ENCODE data around the gene EBF4. TPM values are rescaled to one million over a fixed set of nuclear protein-coding genes. Genes with fewer than 3 reads are reported as not detected.

EBF4 gene
- total and polyA plus RNA-seq, 2 donors (not counting 1 experiment from before 2014, with no cell fraction given): 0.81 to 5.0 TPM

- peaks cover 4 to 41% of the 10 kb centered on the region in 2 experiments for H3K36me3 ChIP-seq (replicated peaks in 1 of 2; ENCODE audit: control extremely low read depth in 1 of 2, control insufficient read depth in 1 of 2, extremely low read depth in 1 of 2, insufficient read depth in 2 of 2, low read length in 1 of 2)
- peak overlapping the region; percentile 94 for H3K4me2 ChIP-seq (replicated peaks; ENCODE audit: low read depth, low read length, poor library complexity, severe bottlenecking)
- peaks cover 42% of the 10 kb centered on the region for H4K20me1 ChIP-seq (ENCODE audit: control insufficient read depth, insufficient read depth, low read length, poor library complexity, severe bottlenecking)
- CTCF ChIA-PET: interaction anchor here (1.1 to 3.9 kb wide), 5 partner anchors 11 to 201 kb away, joined by 3 to 22 read pairs (median 7); partner anchors contain the start of gene IDH3B
- intact Hi-C loops (cut with micrococcal nuclease): loop anchor here (1.0 to 2.0 kb wide), 7 partner anchors 11 to 392 kb away; partner anchors contain the start of genes IDH3B, PCED1A, SNRPB and VPS16
- POLR2A ChIA-PET: interaction anchor here (0.9 to 4.8 kb wide), 7 partner anchors 11 to 550 kb away, joined by 3 to 57 read pairs (median 4); partner anchors contain the start of genes IDH3B, MRPS26 and ZNF343
- DNase-seq (no peak), ATAC-seq (ENCODE audit: low read depth) (peak; percentile 37)
- H3K4me3 ChIP-seq (ENCODE audit: control extremely low read depth in 1 of 5, extremely low read depth in 1 of 5, insufficient read depth in 1 of 5, low read depth in 2 of 5, low read length in 4 of 5): peak overlapping the region; percentile 81 to 86 (median 85)
- Mint-ChIP-seq H3K27me3 (no peaks in the 10 kb centered on the region), H3K4me3 (peak overlapping the region; percentile 91), H3K27ac (peak overlapping the region; percentile 91), H3K4me1 (peaks cover 25% of the 10 kb centered on the region), H3K9me3 (ENCODE audit: insufficient read depth) (no peaks in the 10 kb centered on the region)
- H3K27me3 ChIP-seq (replicated peaks in 1 of 4; ENCODE audit: control extremely low read depth in 1 of 4, control insufficient read depth in 3 of 4, insufficient read depth in 4 of 4, low read length in 3 of 4): no peaks in the 10 kb centered on the region
- WGBS (ENCODE audit: insufficient coverage): 1% methylated on average over 53 of the region's 56 CpGs
- H3K27ac ChIP-seq (ENCODE audit: low read length in 2 of 2): peak overlapping the region; percentile 60 to 93
- peaks cover 19 to 20% of the 10 kb centered on the region in 2 donors for H3K4me1 ChIP-seq (ENCODE audit: control insufficient read depth in 2 of 2, insufficient read depth in 2 of 2, low read length in 2 of 2)
- TF ChIP-seq EZH2 (IDR thresholded peaks at IDR 0.05; ENCODE audit: borderline replicate concordance, insufficient read depth, low read depth, low read length, poor library complexity, severe bottlenecking) (no peak), CTCF (IDR thresholded peaks at IDR 0.05) (no peak)
- H3K9ac ChIP-seq (ENCODE audit: low read length): peak overlapping the region; percentile 88
- H2AFZ ChIP-seq (ENCODE audit: insufficient read depth, low read depth, low read length, poor library complexity, severe bottlenecking): peak overlapping the region; percentile 93
- no peaks in the 10 kb centered on the region for H3K9me3 ChIP-seq (ENCODE audit: control extremely low read depth in 1 of 3, control insufficient read depth in 2 of 3, insufficient read depth in 1 of 3, low read length in 2 of 3)
- peaks cover 28% of the 10 kb centered on the region for H3K79me2 ChIP-seq (ENCODE audit: control insufficient read depth, insufficient read depth, low read length)
Measured at GRCh38 chr20:2652724-2653555, 39.6 kb upstream of the EBF4 start.
